HEK293T (cell line): ENCODE measurements around the gene RBM26.

Experiments
- CTCF ChIA-PET: fragments of 350-600 bp; formaldehyde crosslinking; extraction: SDS; loops from one replicate; lab custom pipeline; 2021; ENCODE audit warnings: antibody characterized with exemption, inconsistent platforms; lab: Yijun Ruan, JAX
- POLR2A ChIA-PET: fragments of 350-600 bp; formaldehyde crosslinking; extraction: SDS; loops from one replicate; lab custom pipeline; 2020; ENCODE audit warnings: antibody characterized with exemption, inconsistent platforms; lab: Yijun Ruan, JAX
- DNase-seq: peaks from one replicate; pipeline ENCODE4 v3.0.0; 2012; ENCODE audit warnings: mixed read lengths; ENCODE audit errors: extremely low spot score
- ARNT ChIP-seq: fragments of 450-650 bp; IDR thresholded peaks from 2 replicates; pipeline ENCODE4 v1.6.1; 2017; ENCODE audit warnings: mild to moderate bottlenecking
- BHLHE40 ChIP-seq: fragments of 450-650 bp; IDR thresholded peaks from 2 replicates; pipeline ENCODE4 v1.6.1; 2016; ENCODE audit warnings: mild to moderate bottlenecking, moderate library complexity, borderline replicate concordance
- CTBP1 ChIP-seq: fragments of 450-650 bp; IDR thresholded peaks from 2 replicates; pipeline ENCODE4 v1.6.1; 2016; ENCODE audit warnings: borderline replicate concordance
- ELF4 ChIP-seq: fragments of 450-650 bp; IDR thresholded peaks from 2 replicates; pipeline ENCODE4 v1.6.1; 2017; ENCODE audit warnings: antibody characterized with exemption
- FOXA1 ChIP-seq: fragments of 450-650 bp; IDR thresholded peaks from 2 replicates; pipeline ENCODE4 v1.6.1; 2016; ENCODE audit warnings: mild to moderate bottlenecking
- FOXK2 ChIP-seq: fragments of 450-650 bp; IDR thresholded peaks from 2 replicates; pipeline ENCODE4 v1.6.1; 2016; ENCODE audit warnings: mild to moderate bottlenecking
- FOXM1 ChIP-seq: fragments of 450-650 bp; IDR thresholded peaks from 2 replicates; pipeline ENCODE4 v1.6.1; 2017; ENCODE audit warnings: mild to moderate bottlenecking, borderline replicate concordance
- HDGF ChIP-seq: fragments of 450-650 bp; IDR thresholded peaks from 2 replicates; pipeline ENCODE4 v1.6.1; 2017; ENCODE audit warnings: antibody characterized with exemption, borderline replicate concordance
- L3MBTL2 ChIP-seq: fragments of 450-650 bp; conservative IDR thresholded peaks from 2 replicates; pipeline ENCODE4 v1.6.1; 2016; ENCODE audit warnings: mild to moderate bottlenecking
- LEF1 ChIP-seq: fragments of 450-650 bp; IDR thresholded peaks from 2 replicates; pipeline ENCODE4 v1.6.1; 2017; ENCODE audit warnings: mild to moderate bottlenecking, borderline replicate concordance
- NFRKB ChIP-seq: fragments of 450-650 bp; IDR thresholded peaks from 2 replicates; pipeline ENCODE4 v1.6.1; 2016; ENCODE audit warnings: mild to moderate bottlenecking, moderate library complexity
- PKNOX1 ChIP-seq: fragments of 450-650 bp; IDR thresholded peaks from 2 replicates; pipeline ENCODE4 v1.6.1; 2016
- SP1 ChIP-seq: fragments of 450-650 bp; IDR thresholded peaks from 2 replicates; pipeline ENCODE4 v1.6.1; 2017
- SUZ12 ChIP-seq: fragments of 450-650 bp; IDR thresholded peaks from 2 replicates; pipeline ENCODE4 v1.6.1; 2016; ENCODE audit warnings: mild to moderate bottlenecking
- TARDBP ChIP-seq: fragments of 450-650 bp; IDR thresholded peaks from 2 replicates; pipeline ENCODE4 v1.6.1; 2016
- ZNF384 ChIP-seq: fragments of 450-650 bp; IDR thresholded peaks from 2 replicates; pipeline ENCODE4 v1.6.1; 2016

The RBM26 gene

DNA sequence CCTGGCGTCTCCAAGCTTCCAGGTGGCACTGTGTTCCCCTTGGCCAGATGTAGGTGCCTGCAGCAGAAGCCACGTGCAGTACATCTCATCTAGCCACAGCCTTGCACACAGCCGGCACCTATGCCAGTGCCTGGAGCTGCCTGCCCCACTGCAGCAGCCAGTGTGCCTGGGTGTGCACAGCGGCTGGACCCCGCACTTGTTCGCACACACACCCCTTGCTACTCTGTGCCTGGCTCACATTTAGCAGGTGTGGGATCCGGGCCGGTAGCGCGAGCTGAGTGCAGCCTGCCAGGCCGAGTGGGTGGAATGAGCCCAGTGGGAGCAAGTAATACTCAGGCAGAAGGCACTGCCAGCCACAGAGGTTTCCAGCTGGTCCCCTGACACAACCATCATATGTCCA, 26.9 kb upstream of the RBM26 start:
- no peak for DNase-seq
- POLR2A ChIA-PET = interaction anchor here (0.7 to 1.0 kb wide), 3 partner anchors 27 to 48 kb away, joined by 3 read pairs; partner anchors contain the start of genes NDFIP2 and RBM26
- CTCF ChIA-PET = interaction anchor here (0.8 to 2.3 kb wide), 3 partner anchors 9 to 110 kb away, joined by 3 to 13 read pairs (median 8); no protein-coding TSS in a partner anchor
- TF ChIP-seq ZNF384 (no peak), FOXA1 (no peak), PKNOX1 (no peak), ARNT (no peak), ELF4 (no peak), FOXK2 (no peak), SUZ12 (no peak), LEF1 (no peak), HDGF (no peak), NFRKB (no peak), BHLHE40 (no peak), SP1 (no peak), FOXM1 (no peak), TARDBP (no peak), CTBP1 (no peak), L3MBTL2 (no peak)

DNA sequence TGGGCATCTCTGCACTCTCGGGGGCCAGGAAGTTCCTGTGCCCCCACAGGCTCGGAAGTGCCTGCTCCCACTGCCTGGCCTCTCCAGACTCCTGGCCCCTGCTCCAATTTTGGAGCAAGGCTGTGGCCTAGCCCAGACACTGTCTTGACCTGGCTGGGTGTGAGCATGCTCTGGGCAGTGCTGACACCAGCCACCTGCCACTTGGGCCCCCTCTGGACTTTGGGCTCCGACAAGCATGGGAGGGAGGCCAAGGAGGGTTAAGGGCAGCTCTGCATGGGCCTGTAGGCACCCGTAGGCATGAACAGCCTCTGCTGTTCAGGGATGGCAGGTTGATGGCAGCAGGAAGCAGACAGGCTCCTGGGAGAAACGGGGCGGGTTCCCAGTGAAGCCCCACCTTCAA, 26.0 kb upstream of the RBM26 start:
- ChIA-PET CTCF (interaction anchor here (2.3 kb wide), 1 partner anchor 8 kb away, joined by 13 read pairs; no protein-coding TSS in a partner anchor), POLR2A (no interaction called here)
- no peak for DNase-seq
- TF ChIP-seq CTBP1 = no peak
- TF ChIP-seq L3MBTL2 = no peak
- TF ChIP-seq SP1 = no peak
- TF ChIP-seq LEF1 = no peak
- no peak for TF ChIP-seq ELF4
- no peak for TF ChIP-seq TARDBP
- no peak for TF ChIP-seq PKNOX1
- no peak for TF ChIP-seq FOXM1
- no peak for TF ChIP-seq FOXA1
- no peak for TF ChIP-seq NFRKB
- TF ChIP-seq ZNF384 = no peak
- no peak for TF ChIP-seq HDGF
- TF ChIP-seq ARNT = no peak
- TF ChIP-seq BHLHE40 = no peak
- no peak for TF ChIP-seq SUZ12
- TF ChIP-seq FOXK2 = no peak

- DNase-seq = no peak
- TF ChIP-seq NFRKB (no peak), SP1 (no peak), ZNF384 (no peak), CTBP1 (no peak), ARNT (no peak), PKNOX1 (no peak), LEF1 (no peak), TARDBP (no peak), SUZ12 (no peak), ELF4 (no peak), FOXA1 (no peak), FOXM1 (no peak), BHLHE40 (no peak), L3MBTL2 (no peak)
- ChIA-PET POLR2A (no interaction called here), CTCF (interaction anchor here (0.6 kb wide), 1 partner anchor 9 kb away, joined by 7 read pairs; no protein-coding TSS in a partner anchor)
These were observed 23.3 kb upstream of the RBM26 start for GRCh38 chr13:79429309-79429708.

- CTCF ChIA-PET = interaction anchor here (0.7 kb wide), 1 partner anchor 110 kb away, joined by 3 read pairs; no protein-coding TSS in a partner anchor
- TF ChIP-seq ZNF384 = no peak
- TF ChIP-seq SP1 = no peak
- TF ChIP-seq BHLHE40 = no peak
- no peak for TF ChIP-seq LEF1
- TF ChIP-seq TARDBP = no peak
- no peak for TF ChIP-seq L3MBTL2
- TF ChIP-seq ARNT = no peak
- no peak for TF ChIP-seq HDGF
- TF ChIP-seq SUZ12 = no peak
- no peak for TF ChIP-seq FOXK2
- no peak for TF ChIP-seq PKNOX1
- no peak for TF ChIP-seq NFRKB
- TF ChIP-seq CTBP1 = no peak
- TF ChIP-seq FOXA1 = no peak
- no peak for TF ChIP-seq FOXM1
- no peak for TF ChIP-seq ELF4
- POLR2A ChIA-PET = interaction anchor here (0.6 to 1.0 kb wide), 2 partner anchors 53 to 222 kb away, joined by 3 to 4 read pairs; partner anchors contain the start of gene NDFIP2
- DNase-seq = no peak
These were observed 21.8 kb upstream of the RBM26 start for GRCh38 chr13:79427883-79428282.

GRCh38 chr13:79427265-79427664, 21.2 kb upstream of the RBM26 start:
- ChIA-PET POLR2A (no interaction called here), CTCF (interaction anchor here (0.6 to 0.7 kb wide), 2 partner anchors 111 to 914 kb away, joined by 3 read pairs; no protein-coding TSS in a partner anchor)
- no peak for TF ChIP-seq ELF4
- no peak for DNase-seq
